Measurements from ENCODE around the gene REELD1.

REELD1 gene

DNA sequence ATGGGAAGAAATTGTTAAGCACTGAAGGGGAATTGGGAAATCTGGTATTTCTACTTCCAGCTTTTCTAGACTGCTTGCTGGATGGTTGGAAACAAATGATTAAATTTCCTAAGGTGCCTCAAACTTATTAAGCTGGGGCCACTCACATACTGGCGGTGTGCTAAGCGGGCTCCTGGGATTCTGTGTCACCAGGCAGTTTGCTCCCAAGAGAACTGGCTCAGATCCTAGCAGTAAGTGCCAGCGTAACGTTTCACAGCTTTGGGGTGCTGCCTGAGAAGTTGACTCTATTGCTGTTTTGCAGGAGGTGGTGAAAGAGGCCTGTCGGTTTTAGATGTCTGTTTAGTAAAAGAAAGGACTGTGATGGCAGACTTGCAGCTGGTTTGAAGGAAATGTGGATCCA, 6.9 kb upstream of the REELD1 start:
- H3K9ac ChIP-seq (ENCODE audit: insufficient read length), result no peak overlapping the region
- no peak overlapping the region for H3K27ac ChIP-seq
- TF ChIP-seq FOXP2 (optimal IDR thresholded peaks at IDR 0.05; ENCODE audit: control extremely low read depth, extremely low read length, insufficient read depth) (no peak), POLR2AphosphoS5 (IDR thresholded peaks at IDR 0.05; ENCODE audit: borderline replicate concordance, low read depth, low read length) (no peak), EZH2 (IDR thresholded peaks at IDR 0.05) (no peak)
- no peaks in the 10 kb centered on the region for H3K9me3 ChIP-seq (ENCODE audit: low read depth, low read length)
- DNase-seq (ENCODE audit: low read depth, low spot score), result no peak
- no peak overlapping the region for H3K4me3 ChIP-seq
- no peaks in the 10 kb centered on the region for H3K36me3 ChIP-seq (ENCODE audit: insufficient read depth, low read length)

DNA sequence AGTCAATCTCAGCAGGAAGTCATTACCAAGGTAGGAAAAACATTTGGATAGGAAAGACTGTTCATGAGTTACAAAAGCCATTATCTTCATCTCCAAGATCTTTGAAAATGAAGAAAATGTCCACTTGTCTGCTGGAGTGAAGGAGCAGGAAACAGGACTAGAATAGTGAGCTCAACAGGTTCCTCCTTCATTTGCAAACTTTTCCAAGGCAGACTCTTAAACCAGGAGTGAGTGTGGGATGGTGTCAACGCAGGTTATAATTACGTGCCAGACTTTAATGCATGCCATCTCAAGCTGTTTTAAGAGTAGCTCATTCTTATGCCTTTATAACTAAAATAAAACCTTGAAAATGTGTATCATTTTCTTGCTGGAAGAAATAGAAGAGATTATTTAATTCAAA, 3.4 kb upstream of the REELD1 start:
- no peak for DNase-seq (ENCODE audit: low read depth, low spot score)
- H3K4me3 ChIP-seq, result no peak overlapping the region
- TF ChIP-seq POLR2AphosphoS5 (IDR thresholded peaks at IDR 0.05; ENCODE audit: borderline replicate concordance, low read depth, low read length) (no peak), EZH2 (IDR thresholded peaks at IDR 0.05) (no peak), FOXP2 (optimal IDR thresholded peaks at IDR 0.05; ENCODE audit: control extremely low read depth, extremely low read length, insufficient read depth) (no peak)

DNA sequence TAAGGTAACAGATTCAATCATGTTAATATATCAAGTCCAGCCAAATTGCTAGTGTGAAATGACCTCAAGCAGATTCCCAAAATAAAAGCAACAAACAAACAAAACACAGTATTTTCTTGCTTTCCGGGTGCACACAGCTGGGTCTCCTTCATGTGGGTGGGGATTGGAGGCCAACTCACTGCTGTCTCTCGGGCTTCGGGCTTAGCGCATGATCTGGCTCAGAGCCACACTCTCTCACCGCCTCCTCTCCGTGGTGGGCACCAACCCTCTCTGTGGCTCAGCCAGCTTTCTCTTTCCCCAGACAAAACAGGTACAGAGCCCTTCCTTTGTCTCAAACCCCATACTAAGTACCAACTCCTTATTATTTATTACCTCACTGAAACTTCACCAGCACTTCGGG, 2.9 kb upstream of the REELD1 start:
- Histone ChIP-seq H3K27ac (no peak overlapping the region), H3K9ac (ENCODE audit: insufficient read length) (no peak overlapping the region), H3K9me3 (ENCODE audit: low read depth, low read length) (no peaks in the 10 kb centered on the region), H3K4me3 (no peak overlapping the region), H3K36me3 (ENCODE audit: insufficient read depth, low read length) (no peaks in the 10 kb centered on the region)
- TF ChIP-seq POLR2AphosphoS5 (IDR thresholded peaks at IDR 0.05; ENCODE audit: borderline replicate concordance, low read depth, low read length) (no peak), EZH2 (IDR thresholded peaks at IDR 0.05) (no peak), FOXP2 (optimal IDR thresholded peaks at IDR 0.05; ENCODE audit: control extremely low read depth, extremely low read length, insufficient read depth) (no peak)
- DNase-seq (ENCODE audit: low read depth, low spot score), result no peak

More for the DNA sequence above, 3.4 kb upstream of the REELD1 start:
- no peaks in the 10 kb centered on the region for H3K9me3 ChIP-seq (ENCODE audit: low read depth, low read length)
- H3K9ac ChIP-seq (ENCODE audit: insufficient read length), result no peak overlapping the region
- H3K27ac ChIP-seq, result no peak overlapping the region
- no peaks in the 10 kb centered on the region for H3K36me3 ChIP-seq (ENCODE audit: insufficient read depth, low read length)

DNA sequence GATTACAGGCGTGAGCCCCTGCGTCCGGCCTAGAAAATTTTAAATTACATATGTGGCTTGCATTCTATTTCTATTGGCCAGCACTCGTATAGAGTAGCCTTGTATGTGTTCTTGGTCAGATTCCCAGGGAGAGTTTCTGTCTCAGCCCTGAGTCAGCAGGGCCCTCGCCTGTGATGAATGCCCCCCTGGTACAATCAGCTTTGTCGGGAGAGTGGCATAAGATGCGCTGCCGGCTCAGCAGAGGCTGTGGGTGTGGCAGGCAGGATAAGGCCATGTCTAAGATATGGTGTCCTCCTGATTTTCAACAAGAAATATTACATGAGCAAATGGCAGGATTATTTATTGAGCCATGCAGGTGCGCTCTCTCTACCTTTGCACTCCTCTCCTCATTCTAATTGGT, 1.6 kb upstream of the REELD1 start:
- DNase-seq (ENCODE audit: low read depth, low spot score), result no peak
- H3K4me3 ChIP-seq, result no peak overlapping the region
- TF ChIP-seq POLR2AphosphoS5 (IDR thresholded peaks at IDR 0.05; ENCODE audit: borderline replicate concordance, low read depth, low read length) (no peak), EZH2 (IDR thresholded peaks at IDR 0.05) (no peak), FOXP2 (optimal IDR thresholded peaks at IDR 0.05; ENCODE audit: control extremely low read depth, extremely low read length, insufficient read depth) (no peak)

DNA sequence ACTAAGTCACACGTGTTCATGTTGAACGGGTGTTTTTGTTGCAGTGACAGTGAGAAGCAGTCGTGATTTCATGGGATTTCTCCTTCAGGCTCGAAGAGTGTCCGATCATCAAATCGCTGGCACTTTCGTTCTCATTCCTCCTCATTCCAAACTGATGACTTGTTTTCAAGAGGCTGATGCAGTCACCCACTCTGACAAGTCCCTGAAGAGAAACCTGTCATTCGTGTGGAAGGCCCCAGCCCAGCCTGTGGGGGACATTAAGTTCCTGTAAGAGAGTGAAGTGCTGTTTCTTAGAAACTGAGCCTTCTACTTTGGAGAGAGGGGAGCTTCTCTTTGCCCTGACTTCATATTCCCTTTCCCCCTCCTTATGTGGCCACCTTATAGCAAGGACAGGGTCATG, 8.0 kb downstream of the REELD1 start:
- Histone ChIP-seq H3K9me3 (ENCODE audit: low read depth, low read length) (no peaks in the 10 kb centered on the region), H3K27ac (no peak overlapping the region), H3K9ac (ENCODE audit: insufficient read length) (no peak overlapping the region), H3K4me3 (no peak overlapping the region), H3K36me3 (ENCODE audit: insufficient read depth, low read length) (no peaks in the 10 kb centered on the region)
- no peak for TF ChIP-seq EZH2 (IDR thresholded peaks at IDR 0.05)
- no peak for DNase-seq (ENCODE audit: low read depth, low spot score)

More for the DNA sequence above, 1.6 kb upstream of the REELD1 start:
- no peaks in the 10 kb centered on the region for H3K36me3 ChIP-seq (ENCODE audit: insufficient read depth, low read length)
- no peaks in the 10 kb centered on the region for H3K9me3 ChIP-seq (ENCODE audit: low read depth, low read length)
- no peak overlapping the region for H3K9ac ChIP-seq (ENCODE audit: insufficient read length)
- no peak overlapping the region for H3K27ac ChIP-seq

DNA sequence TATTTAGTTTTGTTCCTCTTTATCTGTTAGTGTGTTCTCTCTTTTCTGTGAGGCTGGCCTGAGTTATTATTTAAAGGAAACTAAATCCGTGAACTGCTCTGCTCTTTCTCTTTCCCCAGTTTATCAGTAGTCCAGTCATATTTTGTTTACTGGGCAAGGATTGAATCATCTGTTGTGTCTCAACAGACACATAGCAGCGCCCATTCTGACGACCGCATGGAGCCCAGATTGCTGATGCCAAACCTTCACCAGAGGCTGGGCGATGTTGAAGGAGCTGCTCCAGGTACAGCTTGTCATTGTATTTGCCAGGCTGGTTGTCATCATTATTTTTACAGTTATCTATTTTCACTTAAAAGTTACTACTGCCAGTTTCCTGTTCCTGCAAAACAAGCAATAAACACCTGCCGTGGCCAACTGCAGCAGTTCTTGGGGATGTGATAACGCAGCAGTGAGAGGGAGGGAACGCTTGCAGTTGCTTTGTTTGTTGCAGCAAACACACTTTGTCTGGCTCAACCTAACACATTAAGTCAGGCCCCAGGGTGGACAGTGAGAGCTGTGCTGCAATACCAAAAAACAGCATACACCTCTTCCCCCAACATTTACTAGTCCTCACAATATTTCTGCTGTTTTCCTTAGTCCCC, 10.1 kb downstream of the REELD1 start:
- DNase-seq (ENCODE audit: low read depth, low spot score), result no peak
- no peak overlapping the region for H3K27ac ChIP-seq
- TF ChIP-seq POLR2AphosphoS5 (IDR thresholded peaks at IDR 0.05; ENCODE audit: borderline replicate concordance, low read depth, low read length) (no peak), EZH2 (IDR thresholded peaks at IDR 0.05) (no peak), FOXP2 (optimal IDR thresholded peaks at IDR 0.05; ENCODE audit: control extremely low read depth, extremely low read length, insufficient read depth) (no peak)
- H3K9me3 ChIP-seq (ENCODE audit: low read depth, low read length), result no peaks in the 10 kb centered on the region
- no peak overlapping the region for H3K9ac ChIP-seq (ENCODE audit: insufficient read length)
- H3K36me3 ChIP-seq (ENCODE audit: insufficient read depth, low read length), result no peaks in the 10 kb centered on the region
- no peak overlapping the region for H3K4me3 ChIP-seq

DNA sequence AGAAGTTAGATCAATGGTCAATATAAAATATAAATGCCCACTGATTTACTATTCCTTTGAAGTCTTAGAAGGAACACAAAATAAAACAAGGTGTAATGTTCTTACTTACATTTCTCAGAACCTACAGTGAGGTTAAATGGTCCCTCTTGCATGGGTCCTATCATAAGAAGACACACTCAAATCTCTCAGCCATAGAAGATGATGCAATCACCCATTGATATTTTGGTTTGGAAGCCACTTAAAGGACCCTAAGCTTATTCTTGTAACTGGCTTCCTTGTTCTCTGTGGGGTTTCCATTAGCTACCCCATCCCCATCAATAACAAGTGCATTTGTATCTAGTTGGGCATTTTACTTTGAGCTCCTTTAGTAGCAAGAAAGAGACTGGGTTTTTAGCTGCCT, 15.1 kb downstream of the REELD1 start:
- H3K9ac ChIP-seq (ENCODE audit: insufficient read length), result no peak overlapping the region
- no peaks in the 10 kb centered on the region for H3K36me3 ChIP-seq (ENCODE audit: insufficient read depth, low read length)
- H3K4me3 ChIP-seq, result no peak overlapping the region
- no peaks in the 10 kb centered on the region for H3K9me3 ChIP-seq (ENCODE audit: low read depth, low read length)
- DNase-seq (ENCODE audit: low read depth, low spot score), result no peak
- H3K27ac ChIP-seq, result no peak overlapping the region
- TF ChIP-seq EZH2 (IDR thresholded peaks at IDR 0.05), result no peak
- no peak for TF ChIP-seq FOXP2 (optimal IDR thresholded peaks at IDR 0.05; ENCODE audit: control extremely low read depth, extremely low read length, insufficient read depth)
- no peak for TF ChIP-seq POLR2AphosphoS5 (IDR thresholded peaks at IDR 0.05; ENCODE audit: borderline replicate concordance, low read depth, low read length)

DNA sequence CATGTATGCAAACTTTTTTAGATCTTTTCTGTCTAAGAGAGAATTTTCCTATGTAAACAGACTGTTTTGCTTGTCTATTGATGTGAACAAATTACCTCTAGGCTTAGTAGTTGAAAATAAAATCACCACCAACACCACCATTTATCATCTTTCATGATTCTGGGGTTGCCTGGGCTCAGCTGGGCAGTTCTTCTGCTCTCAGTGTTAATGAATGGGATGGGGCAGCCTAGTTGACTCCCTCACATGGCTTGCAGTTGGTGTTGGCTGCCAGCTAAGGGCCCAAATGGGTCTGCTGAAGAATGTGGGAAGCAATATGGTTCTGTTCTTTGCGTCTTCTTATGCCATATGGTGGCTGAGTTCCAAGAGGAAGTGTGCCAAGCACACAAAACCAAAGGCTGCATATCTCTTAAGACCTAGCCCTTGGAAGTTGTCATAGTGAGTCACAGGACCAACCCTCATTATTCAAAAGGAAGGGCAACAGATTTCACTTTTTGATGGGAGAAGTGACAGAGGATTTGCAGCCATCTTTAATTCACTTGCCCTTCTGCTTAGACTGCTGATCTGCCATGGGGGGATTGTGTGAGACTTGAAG, 17.9 kb downstream of the REELD1 start:
- no peaks in the 10 kb centered on the region for H3K9me3 ChIP-seq (ENCODE audit: low read depth, low read length)
- no peak overlapping the region for H3K4me3 ChIP-seq
- H3K27ac ChIP-seq, result no peak overlapping the region
- H3K9ac ChIP-seq (ENCODE audit: insufficient read length), result no peak overlapping the region
- no peak for DNase-seq (ENCODE audit: low read depth, low spot score)
- TF ChIP-seq POLR2AphosphoS5 (IDR thresholded peaks at IDR 0.05; ENCODE audit: borderline replicate concordance, low read depth, low read length) (no peak), EZH2 (IDR thresholded peaks at IDR 0.05) (no peak), FOXP2 (optimal IDR thresholded peaks at IDR 0.05; ENCODE audit: control extremely low read depth, extremely low read length, insufficient read depth) (no peak)
- H3K36me3 ChIP-seq (ENCODE audit: insufficient read depth, low read length), result no peaks in the 10 kb centered on the region

DNA sequence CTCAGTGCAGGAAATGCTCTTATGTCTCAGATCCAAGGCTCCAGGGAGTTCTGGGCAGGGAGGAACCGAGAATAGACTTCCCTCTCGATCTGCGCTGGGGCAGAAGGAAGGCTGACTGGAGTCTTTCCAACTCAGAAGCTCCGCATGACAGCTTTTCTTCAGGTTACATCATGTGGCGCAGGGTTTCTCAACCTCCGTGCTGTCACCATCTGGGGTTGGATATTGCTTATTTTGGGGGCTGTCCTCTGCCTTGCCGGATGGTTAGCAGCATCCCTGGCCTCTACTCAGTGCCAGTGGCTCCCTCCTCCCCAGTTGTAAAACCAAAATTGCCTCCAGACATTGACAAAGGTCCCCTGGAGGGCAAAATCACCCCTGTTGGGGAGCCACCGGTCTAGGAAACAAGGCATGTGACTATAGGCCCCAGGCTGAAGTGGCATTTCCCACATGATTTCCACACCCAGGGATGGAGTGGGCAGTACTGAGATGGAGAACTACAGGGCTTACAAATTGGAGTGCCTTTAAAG, 21.4 kb downstream of the REELD1 start:
- no peak for DNase-seq (ENCODE audit: low read depth, low spot score)
- Histone ChIP-seq H3K9me3 (ENCODE audit: low read depth, low read length) (no peaks in the 10 kb centered on the region), H3K27ac (peak overlapping the region; percentile 49), H3K9ac (ENCODE audit: insufficient read length) (no peak overlapping the region), H3K36me3 (ENCODE audit: insufficient read depth, low read length) (no peaks in the 10 kb centered on the region), H3K4me3 (no peak overlapping the region)
- TF ChIP-seq EZH2 (IDR thresholded peaks at IDR 0.05) (no peak), FOXP2 (optimal IDR thresholded peaks at IDR 0.05; ENCODE audit: control extremely low read depth, extremely low read length, insufficient read depth) (no peak), POLR2AphosphoS5 (IDR thresholded peaks at IDR 0.05; ENCODE audit: borderline replicate concordance, low read depth, low read length) (no peak)
